ENCODE results near the gene ELMO1. TPM values are rescaled to one million over a fixed set of nuclear protein-coding genes. Genes with fewer than 3 reads are reported as not detected.

Gene ELMO1
- polyA plus RNA-seq, 2 of the 4 experiments (the other 2 are of a cell fraction): 2.3 to 6.1 TPM

DNA sequence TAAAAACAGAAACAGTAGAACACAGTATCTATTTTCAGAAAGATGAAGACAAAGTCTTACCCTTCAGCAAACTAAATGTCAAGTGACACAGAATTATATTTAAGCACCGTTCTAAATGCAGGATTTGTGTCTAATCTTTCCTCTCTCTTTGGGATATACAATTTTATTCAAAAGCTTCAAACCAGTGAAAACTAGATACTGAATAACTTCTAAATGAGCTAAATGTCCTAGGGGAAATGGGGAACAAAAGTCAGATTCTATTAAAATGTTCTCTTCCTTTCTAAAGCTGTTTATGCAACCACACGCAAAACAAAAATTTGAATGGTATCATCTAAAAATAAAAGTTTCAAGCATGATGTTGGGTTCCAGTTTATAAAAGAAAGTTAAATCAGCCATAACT is 588.0 kb downstream of the ELMO1 start:
- ATAC-seq (no peak), FAIRE-seq (no peak), DNase-seq (ENCODE audit: low read depth in 1 of 2, low spot score in 1 of 2) (no peak)
- CTCF ChIA-PET: interaction anchor here (0.9 kb wide), 1 partner anchor 11 kb away, joined by 3 read pairs; no protein-coding TSS in a partner anchor
- TF ChIP-seq PHF8 (IDR thresholded peaks at IDR 0.05; ENCODE audit: borderline replicate concordance, low read depth) (no peak), FOSL2 (IDR thresholded peaks at IDR 0.05) (no peak), FOSL2 (CRISPR knock-in tag; IDR thresholded peaks at IDR 0.05) (no peak), GATA3 (IDR thresholded peaks at IDR 0.05; ENCODE audit: borderline replicate concordance) (no peak), SMC3 (IDR thresholded peaks at IDR 0.05) (no peak), RCOR1 (IDR thresholded peaks at IDR 0.05; ENCODE audit: low read depth, low read length) (no peak), ESRRA (IDR thresholded peaks at IDR 0.05; ENCODE audit: borderline replicate concordance, low read length) (no peak), CHD2 (IDR thresholded peaks at IDR 0.05; ENCODE audit: low read length, partially characterized antibody) (no peak), CEBPB (IDR thresholded peaks at IDR 0.05) (no peak), HDAC2 (IDR thresholded peaks at IDR 0.05) (no peak), ZNF302 (CRISPR knock-in tag; IDR thresholded peaks at IDR 0.05) (no peak), RFX5 (IDR thresholded peaks at IDR 0.05) (no peak), ZFP36 (IDR thresholded peaks at IDR 0.05; ENCODE audit: borderline replicate concordance, partially characterized antibody) (no peak), ZSCAN20 (CRISPR knock-in tag; IDR thresholded peaks at IDR 0.05) (no peak), EHMT2 (IDR thresholded peaks at IDR 0.05; ENCODE audit: low read depth) (no peak), KDM1A (IDR thresholded peaks at IDR 0.05; ENCODE audit: low read depth) (no peak), SREBF2 (IDR thresholded peaks at IDR 0.05) (no peak), RNF2 (IDR thresholded peaks at IDR 0.05; ENCODE audit: borderline replicate concordance, low read depth) (no peak), FOSB (CRISPR knock-in tag; IDR thresholded peaks at IDR 0.05) (no peak)
- TF ChIP-seq, protein P1, sequence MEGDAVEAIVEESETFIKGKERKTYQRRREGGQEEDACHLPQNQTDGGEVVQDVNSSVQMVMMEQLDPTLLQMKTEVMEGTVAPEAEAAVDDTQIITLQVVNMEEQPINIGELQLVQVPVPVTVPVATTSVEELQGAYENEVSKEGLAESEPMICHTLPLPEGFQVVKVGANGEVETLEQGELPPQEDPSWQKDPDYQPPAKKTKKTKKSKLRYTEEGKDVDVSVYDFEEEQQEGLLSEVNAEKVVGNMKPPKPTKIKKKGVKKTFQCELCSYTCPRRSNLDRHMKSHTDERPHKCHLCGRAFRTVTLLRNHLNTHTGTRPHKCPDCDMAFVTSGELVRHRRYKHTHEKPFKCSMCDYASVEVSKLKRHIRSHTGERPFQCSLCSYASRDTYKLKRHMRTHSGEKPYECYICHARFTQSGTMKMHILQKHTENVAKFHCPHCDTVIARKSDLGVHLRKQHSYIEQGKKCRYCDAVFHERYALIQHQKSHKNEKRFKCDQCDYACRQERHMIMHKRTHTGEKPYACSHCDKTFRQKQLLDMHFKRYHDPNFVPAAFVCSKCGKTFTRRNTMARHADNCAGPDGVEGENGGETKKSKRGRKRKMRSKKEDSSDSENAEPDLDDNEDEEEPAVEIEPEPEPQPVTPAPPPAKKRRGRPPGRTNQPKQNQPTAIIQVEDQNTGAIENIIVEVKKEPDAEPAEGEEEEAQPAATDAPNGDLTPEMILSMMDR (IDR thresholded peaks at IDR 0.05): no peak
- TF ChIP-seq, protein P2, sequence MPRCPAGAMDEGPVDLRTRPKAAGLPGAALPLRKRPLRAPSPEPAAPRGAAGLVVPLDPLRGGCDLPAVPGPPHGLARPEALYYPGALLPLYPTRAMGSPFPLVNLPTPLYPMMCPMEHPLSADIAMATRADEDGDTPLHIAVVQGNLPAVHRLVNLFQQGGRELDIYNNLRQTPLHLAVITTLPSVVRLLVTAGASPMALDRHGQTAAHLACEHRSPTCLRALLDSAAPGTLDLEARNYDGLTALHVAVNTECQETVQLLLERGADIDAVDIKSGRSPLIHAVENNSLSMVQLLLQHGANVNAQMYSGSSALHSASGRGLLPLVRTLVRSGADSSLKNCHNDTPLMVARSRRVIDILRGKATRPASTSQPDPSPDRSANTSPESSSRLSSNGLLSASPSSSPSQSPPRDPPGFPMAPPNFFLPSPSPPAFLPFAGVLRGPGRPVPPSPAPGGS (IDR thresholded peaks at IDR 0.05): no peak
- Histone ChIP-seq H3K4me1 (no peaks in the 10 kb centered on the region), H3K27ac (no peak overlapping the region), H3K9me3 (no peaks in the 10 kb centered on the region), H3K4me3 (no peak overlapping the region), H3K4me2 (no peak overlapping the region)
- 86% methylated on average over 2 of the region's 2 CpGs for WGBS (ENCODE audit: missing lambda C conversion rate)
- POLR2A ChIA-PET: no interaction called here

DNA sequence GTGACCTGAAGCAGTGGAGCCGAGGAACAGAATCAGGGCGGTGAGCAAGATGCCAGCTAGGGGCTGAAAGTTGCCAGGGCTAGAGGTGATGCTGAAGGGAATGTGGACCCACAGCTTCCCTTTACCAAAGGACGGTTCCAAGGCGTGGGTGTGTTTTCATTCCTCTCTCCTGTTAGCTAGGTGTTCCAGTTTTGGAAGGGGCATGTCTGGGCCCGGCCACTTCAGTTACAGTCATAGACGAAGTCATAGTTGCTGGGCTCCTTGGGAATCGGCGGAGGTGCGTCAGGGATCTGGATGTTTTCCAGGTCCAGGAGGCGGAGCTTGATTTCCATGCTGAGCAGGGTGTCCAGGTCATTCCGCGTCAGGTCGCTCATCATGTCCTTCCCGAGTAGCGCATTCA is 593.3 kb downstream of the ELMO1 start:
- no peak for FAIRE-seq
- WGBS (ENCODE audit: missing lambda C conversion rate): 79% methylated on average over 15 of the region's 15 CpGs
- Histone ChIP-seq H3K4me1 (no peaks in the 10 kb centered on the region), H3K4me2 (no peak overlapping the region), H3K4me3 (no peak overlapping the region), H3K27ac (no peak overlapping the region), H3K9me3 (no peaks in the 10 kb centered on the region)
- no peak for TF ChIP-seq EHF (CRISPR knock-in tag; IDR thresholded peaks at IDR 0.05)
- TF ChIP-seq, protein P3, sequence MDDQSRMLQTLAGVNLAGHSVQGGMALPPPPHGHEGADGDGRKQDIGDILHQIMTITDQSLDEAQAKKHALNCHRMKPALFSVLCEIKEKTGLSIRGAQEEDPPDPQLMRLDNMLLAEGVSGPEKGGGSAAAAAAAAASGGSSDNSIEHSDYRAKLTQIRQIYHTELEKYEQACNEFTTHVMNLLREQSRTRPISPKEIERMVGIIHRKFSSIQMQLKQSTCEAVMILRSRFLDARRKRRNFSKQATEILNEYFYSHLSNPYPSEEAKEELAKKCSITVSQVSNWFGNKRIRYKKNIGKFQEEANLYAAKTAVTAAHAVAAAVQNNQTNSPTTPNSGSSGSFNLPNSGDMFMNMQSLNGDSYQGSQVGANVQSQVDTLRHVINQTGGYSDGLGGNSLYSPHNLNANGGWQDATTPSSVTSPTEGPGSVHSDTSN (IDR thresholded peaks at IDR 0.05): no peak
- no peak for TF ChIP-seq FOSL2 (IDR thresholded peaks at IDR 0.05)
- TF ChIP-seq FOSL2 (CRISPR knock-in tag; IDR thresholded peaks at IDR 0.05): no peak
- TF ChIP-seq FOXS1 (CRISPR knock-in tag; IDR thresholded peaks at IDR 0.05): no peak
- TF ChIP-seq PHF8 (IDR thresholded peaks at IDR 0.05; ENCODE audit: borderline replicate concordance, low read depth): no peak
- no peak for ATAC-seq
- CTCF ChIA-PET: interaction anchor here (0.6 to 0.9 kb wide), 2 partner anchors 104 to 420 kb away, joined by 3 read pairs; no protein-coding TSS in a partner anchor
- POLR2A ChIA-PET: no interaction called here
- no peak for DNase-seq (ENCODE audit: low read depth in 1 of 2, low spot score in 1 of 2)

Data from A549 (cell line).